ENCODE measurements around the gene POTEB3.
"Not testable (repeated sequence)": the region's sequence is repeated elsewhere in the genome, so short reads cannot be mapped to it uniquely, and the experiment has no call there.

- TF ChIP-seq EP300 (IDR thresholded peaks at IDR 0.05; ENCODE audit: borderline replicate concordance in 1 of 2, control insufficient read depth in 1 of 2, low read depth in 2 of 2, low read length in 2 of 2); NBN (IDR thresholded peaks at IDR 0.05); PML (IDR thresholded peaks at IDR 0.05; ENCODE audit: low read length); POLR2A (IDR thresholded peaks at IDR 0.05; ENCODE audit: low read depth, low read length); MEF2A (IDR thresholded peaks at IDR 0.05; ENCODE audit: insufficient read depth, low read depth, low read length); CTCF (IDR thresholded peaks at IDR 0.05 in 2 of 3, conservative IDR thresholded peaks at IDR 0.05 in 1 of 3; ENCODE audit: control insufficient read depth in 2 of 3, extremely low read depth in 1 of 3, insufficient read depth in 1 of 3, low read depth in 3 of 3, low read length in 3 of 3): not testable (repeated sequence)
These were observed at the start of gene POTEB3 for GRCh38 chr15:21440399-21440798.
